Inflammatory macrophage treated with lipopolysaccharide for 4 hours (primary cell): Measurements from ENCODE around the gene METRN.

Source experiments
- DNase-seq: peaks from one replicate; pipeline ENCODE4 v3.0.0-alpha.2; 2020

METRN gene

DNA sequence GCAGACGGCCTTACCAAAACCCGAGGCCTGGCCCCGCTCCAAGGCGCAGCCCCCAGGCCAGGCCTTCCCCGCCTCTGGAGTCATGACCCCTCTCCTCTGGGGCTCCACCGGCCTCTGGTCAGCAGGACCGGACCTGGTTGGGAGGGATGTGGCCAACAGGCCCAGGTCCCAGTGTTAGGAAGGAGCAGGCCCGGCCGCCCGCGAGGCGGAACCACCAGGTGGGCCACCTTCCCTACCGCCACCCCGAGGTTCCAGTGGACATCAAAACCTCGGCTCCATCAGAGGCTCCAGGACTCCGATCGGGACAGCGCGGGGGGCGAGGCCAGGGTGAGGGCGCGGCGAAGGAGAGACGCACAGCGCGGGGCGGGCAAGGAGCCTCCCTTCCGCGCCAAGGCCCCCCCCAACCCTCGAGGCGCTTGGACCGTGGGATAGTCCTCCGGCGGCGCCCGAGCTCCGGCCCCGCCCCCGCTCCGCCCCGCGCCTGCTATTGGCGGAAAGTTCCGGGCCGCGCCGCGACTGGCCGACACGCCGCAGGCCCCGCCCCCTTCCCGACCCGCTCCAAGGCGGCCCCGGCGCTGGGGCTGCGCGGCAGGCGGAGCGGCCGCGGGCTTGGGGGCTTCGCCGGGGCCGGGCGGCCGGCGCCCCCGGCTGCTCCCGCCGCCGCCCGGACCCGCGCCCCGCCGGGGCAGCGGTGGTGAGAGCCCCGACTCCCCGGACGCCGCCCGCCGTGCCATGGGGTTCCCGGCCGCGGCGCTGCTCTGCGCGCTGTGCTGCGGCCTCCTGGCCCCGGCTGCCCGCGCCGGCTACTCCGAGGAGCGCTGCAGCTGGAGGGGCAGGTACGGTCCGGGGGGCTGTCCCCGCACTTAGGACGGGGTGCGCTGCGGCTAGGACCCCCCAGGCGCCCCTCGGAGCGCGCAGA lies at the start of gene METRN:
METRN (plus strand) TSS at position 561 of the 919 bp plus-strand sequence; CDS start at position 733, 172 bp downstream.
- DNase-seq = peak; percentile 85

DNA sequence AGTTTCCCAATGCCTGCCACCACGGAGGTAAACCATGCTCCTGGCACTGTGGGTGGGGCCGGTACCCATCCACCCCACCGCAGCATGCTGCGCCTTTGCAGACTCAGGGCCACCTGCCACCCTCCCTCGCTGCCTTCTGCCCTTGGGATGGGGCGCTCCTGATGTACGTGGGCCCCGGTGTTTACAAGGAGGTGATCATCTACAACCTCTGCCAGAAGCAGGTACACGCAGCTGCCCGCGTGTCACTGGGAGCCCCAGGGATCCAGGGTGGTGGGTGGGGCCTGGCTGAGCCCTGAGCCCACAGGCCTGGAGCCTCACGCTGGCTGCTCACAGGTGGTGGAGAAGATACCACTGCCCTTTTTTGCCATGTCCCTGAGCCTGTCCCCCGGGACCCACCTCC lies 48.3 kb upstream of the METRN start:
- no peak for DNase-seq

GRCh38 chr16:667113-667779 lies 47.7 kb upstream of the METRN start:
- DNase-seq = no peak

GRCh38 chr16:667780-668518 lies 47.0 kb upstream of the METRN start, which contains the start of gene RHOT2:
Gene RHOT2, plus strand, starts transcription at chr16:668132. Its CDS starts 68 bp downstream, at chr16:668200.
- peak; percentile 94 for DNase-seq

DNA sequence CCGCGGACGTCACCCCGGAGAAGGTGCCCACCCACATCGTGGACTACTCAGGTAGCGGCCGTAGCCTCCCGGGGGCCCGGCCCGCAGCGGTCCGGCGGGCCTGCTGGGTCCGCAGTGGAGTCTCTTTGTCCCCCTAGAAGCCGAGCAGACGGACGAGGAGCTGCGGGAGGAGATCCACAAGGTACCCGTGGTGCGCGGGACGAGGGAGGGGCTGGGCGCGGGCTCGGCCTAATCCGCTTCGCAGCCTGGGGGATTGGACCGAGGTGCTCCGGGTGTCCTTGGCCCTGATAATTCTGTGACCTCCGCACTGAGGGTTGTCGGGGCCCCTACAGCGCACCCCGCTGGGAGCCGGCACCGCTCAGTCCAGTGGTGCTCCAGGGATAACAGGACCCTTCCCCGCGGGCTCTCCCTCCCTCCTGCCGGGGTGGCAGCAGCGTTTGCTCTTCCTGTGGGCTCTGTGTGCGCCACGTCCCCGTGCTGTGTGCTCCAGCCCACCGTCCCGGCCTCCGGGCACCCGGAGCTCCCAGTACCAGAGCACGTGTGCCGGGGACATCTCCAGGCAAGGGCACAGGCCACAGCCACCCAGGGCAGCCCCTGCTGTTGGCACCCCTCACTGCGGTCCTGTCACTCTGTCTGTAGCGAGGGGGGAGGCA lies 46.3 kb upstream of the METRN start:
- no peak for DNase-seq

DNA sequence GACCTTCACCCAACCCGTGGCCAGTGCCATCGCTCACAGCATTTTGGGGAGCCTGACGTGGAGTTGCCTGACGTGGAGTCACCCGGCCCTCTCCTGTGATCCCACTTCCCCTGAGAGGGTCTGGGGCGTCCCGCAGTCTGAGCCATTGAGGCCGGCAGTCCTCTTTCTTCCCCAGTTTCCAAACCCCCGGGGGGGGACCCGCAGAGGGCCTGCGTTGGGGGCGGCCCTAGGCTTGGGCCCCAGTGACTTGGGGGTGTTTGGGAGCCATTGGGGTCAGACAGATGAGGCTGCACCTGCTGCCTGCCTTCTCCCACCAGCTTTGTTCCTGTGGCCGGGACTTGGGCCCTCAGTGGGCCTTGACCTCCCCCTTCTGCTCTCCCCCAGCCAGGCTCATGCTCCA lies 45.3 kb upstream of the METRN start:
- DNase-seq = no peak

GRCh38 chr16:670485-671352 lies 44.2 kb upstream of the METRN start:
- no peak for DNase-seq

GRCh38 chr16:671353-672131 lies 43.4 kb upstream of the METRN start:
- DNase-seq = no peak

DNA sequence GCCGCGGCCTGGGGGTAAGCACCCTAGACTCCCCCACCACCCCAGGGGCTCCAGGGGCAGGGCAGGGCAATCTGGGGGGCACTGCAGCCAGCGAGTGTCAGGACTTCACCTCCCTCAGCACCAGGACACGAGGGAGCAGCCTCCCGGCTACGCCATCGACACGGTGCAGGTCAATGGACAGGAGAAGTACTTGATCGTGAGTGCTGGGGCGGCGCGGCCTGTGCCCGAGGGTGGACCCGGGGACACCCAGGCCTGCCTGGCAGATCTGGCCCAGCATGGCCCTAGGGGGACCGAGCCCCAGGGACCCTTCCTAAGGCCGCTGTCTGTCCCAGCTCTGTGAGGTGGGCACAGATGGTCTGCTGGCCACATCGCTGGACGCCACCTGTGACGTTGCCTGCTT lies 42.5 kb upstream of the METRN start:
- no peak for DNase-seq

DNA sequence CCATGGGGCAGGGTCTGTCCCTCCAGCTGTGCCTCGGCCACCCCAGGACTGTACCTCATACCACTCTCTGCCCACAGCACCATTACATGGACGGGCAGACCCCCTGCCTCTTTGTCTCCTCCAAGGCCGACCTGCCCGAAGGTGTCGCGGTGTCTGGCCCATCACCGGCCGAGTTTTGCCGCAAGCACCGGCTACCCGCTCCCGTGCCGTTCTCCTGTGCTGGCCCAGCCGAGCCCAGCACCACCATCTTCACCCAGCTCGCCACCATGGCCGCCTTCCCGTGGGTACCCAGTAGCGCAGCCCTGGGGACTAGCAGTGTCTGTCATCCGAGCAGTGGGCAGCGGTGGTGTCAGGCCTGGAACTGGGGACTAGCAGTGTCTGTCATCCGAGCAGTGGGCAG lies 42.1 kb upstream of the METRN start:
- no peak for DNase-seq

DNA sequence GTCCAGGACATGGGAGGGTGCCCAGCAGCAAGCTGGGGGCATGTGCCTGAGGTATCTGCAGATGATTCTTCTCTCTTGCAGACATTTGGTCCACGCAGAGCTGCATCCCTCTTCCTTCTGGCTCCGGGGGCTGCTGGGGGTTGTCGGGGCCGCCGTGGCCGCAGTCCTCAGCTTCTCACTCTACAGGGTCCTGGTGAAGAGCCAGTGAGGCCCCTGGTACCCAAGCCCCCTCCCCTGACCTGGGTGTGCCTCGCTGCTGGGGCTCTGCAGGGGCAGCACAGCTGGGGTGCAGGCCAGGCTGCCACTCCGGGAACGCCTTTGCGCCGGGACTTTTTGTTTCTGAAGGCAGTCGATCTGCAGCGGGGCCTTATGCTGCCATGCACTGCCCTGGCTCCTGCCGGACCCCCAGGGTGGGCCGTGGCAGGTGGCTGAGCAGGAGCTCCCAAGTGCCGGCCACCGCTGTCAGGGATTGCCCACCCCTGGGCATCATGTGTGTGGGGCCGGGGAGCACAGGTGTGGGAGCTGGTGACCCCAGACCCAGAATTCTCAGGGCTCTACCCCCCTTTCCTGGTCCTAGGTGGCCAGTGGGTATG lies 41.4 kb upstream of the METRN start:
- no peak for DNase-seq

DNA sequence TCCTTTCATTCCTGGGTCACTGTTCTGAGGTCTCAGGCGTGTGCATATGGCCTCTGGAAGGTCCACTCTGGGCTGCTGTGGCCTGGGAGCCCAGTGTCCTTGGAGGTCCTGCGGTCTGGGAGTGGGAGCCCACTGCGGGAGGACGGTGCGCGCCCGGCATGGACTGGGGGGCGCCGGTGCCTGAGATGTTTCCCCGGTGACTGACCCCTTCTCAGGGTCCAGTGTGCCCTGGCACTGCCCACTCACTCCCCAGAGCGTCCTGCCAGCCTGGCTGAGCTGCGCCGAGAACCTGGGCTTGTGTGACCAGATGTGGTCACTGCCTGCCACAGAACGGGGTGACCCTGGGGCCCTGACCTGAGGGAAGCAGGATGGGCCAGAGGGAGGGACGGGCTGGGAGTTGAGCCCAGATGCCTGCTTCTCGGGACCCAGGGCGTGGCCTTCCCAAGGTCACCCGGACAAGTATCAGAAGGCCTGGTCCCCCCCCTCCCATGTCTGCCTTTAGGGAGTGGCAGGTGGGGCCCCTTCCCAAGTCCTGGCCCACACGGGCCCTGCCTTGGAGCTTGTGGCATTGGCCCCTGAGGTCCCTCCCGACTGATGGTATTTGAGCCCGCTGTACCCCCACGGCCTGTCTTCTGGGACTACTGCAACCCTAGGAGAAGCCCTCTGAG lies 40.6 kb upstream of the METRN start:
- no peak for DNase-seq

DNA sequence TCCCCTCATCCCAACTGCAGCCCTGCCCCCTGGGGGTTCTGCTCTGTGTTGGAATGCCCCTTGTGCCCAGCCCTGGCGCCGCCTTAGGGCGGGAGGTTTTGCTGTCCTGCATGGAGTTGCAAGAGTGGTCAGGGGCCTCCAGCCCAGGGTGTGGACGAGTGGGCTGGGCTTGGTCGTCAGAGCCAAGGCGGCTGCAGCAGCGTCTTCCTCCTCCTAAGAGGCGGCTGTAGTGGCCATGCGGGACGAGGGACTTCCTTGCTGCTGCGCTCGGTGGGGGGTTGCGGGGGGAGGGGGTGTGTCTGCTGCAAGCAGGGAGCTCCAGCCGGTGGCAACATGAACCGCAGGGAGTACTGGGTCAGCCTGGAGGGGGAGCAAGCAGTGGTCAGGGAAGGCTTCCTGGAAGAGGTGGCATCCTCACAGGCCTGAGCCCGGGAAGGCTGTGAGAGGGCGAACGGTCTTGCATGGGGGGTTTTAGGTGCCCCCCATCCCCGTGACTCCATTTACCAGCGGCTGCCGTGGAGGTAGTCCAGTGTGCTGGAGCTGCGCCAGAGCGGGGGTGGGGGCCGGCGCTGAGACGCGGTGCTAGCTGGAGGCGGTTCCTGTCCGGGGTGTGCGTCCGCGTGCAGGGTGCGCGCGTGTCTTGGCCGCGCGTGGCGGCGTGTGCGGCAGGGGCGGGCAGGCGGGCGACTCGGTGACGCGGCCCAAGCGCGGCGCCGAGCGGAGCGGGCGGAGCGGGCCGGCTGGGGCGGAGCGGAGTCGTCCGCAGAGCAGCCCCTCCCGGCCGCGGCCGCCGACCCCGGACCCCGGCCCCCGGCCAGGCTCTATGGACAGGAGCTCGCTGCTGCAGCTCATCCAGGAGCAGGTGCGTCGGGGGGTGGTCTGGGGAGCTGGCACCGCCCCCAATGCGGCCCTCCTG lies 39.7 kb upstream of the METRN start, which contains the start of gene RHBDL1:
RHBDL1 (plus strand) TSS at position 704 of the 916 bp plus-strand sequence; CDS start at position 824, 120 bp downstream.
- DNase-seq = peak; percentile 6

DNA sequence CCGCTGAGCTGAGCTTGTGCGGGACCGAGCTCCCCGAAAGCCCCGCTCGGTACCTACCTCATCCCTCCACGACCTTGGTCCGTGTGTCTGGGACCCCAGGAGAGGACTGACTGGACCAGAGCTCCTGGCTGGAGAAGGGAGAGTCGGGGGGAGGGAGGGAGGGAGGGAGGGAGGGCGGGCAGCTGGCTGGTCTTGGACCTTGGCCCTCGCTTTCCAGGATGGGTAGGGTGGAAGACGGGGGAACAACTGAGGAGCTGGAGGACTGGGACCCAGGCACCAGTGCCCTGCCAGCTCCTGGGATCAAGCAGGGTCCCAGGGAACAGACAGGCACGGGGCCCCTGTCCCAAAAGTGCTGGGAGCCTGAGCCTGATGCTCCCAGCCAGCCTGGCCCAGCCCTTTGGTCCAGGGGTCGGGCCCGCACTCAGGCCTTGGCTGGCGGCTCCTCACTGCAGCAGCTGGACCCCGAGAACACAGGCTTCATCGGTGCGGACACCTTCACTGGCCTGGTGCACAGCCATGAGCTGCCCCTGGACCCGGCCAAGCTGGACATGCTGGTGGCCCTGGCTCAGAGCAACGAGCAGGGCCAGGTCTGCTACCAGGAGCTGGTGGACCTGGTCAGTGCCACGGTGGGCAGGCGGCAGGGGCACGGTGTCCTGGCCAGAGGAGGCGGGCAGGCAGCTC lies 38.9 kb upstream of the METRN start:
- no peak for DNase-seq

DNA sequence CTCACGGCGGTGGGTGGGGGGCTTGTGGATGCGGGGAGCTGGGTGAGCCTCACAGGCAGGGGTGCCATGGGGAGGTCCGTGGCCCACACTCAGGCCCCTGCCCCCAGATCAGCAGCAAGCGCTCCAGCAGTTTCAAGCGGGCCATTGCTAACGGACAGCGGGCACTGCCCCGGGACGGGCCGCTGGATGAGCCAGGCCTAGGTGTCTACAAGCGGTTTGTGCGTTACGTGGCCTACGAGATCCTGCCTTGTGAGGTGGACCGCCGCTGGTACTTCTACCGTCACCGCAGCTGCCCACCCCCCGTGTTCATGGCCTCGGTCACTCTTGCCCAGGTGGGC lies 38.4 kb upstream of the METRN start:
- DNase-seq = no peak

- no peak for DNase-seq
These were observed 38.0 kb upstream of the METRN start for GRCh38 chr16:676913-677312.

DNA sequence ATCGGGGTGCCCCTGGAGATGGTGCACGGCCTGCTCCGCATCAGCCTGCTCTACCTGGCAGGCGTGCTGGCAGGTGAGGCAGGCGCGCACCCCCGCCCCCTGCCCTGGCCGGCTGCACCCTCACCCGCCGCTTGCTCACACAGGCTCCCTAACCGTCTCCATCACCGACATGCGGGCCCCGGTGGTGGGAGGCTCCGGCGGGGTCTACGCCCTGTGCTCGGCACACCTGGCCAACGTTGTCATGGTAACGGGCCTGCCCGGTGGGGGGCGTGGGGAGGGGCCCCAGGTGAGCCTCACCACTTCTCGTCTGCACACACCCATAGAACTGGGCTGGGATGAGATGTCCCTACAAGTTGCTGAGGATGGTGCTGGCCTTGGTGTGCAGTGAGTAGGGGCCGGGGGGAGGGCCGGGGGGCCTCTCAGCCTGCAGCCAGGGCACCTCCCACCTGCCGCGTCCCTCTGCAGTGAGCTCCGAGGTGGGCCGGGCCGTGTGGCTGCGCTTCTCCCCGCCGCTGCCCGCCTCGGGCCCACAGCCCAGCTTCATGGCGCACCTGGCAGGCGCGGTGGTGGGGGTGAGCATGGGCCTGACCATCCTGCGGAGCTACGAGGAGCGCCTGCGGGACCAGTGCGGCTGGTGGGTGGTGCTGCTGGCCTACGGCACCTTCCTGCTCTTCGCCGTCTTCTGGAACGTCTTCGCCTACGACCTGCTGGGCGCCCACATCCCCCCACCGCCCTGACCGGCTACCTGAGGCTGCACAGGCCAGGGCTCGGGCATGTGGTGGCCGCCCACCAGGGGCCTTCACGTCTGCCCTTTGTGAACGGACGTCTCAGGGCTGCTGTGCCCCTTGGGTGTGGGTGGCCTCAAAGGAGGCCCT lies 37.4 kb upstream of the METRN start:
- DNase-seq = no peak
